Heart right ventricle (tissue), 16 donors: ENCODE measurements around the gene CHEK2. TPM values are rescaled to one million over a fixed set of nuclear protein-coding genes. Genes with fewer than 3 reads are reported as not detected.
A peak's percentile ranks its signal among the peaks of the same experiment; 100 is the strongest.

Experiments
- ATAC-seq, 8 donors: fragments of 200-7000 bp; cut with Tn5 transposase; one replicate each; pipeline ENCODE4 v1.9.1; 2020; ENCODE audit warnings: mild to moderate bottlenecking in 8 of 8, moderate library complexity in 8 of 8, moderate number of reproducible peaks in 1 of 8
- DNase-seq, 2 donors: peaks; one replicate each; pipeline ENCODE4 v3.0.0-alpha.2; 2020
- H3K27ac ChIP-seq, 10 donors: fragments of 200-600 bp; sonication (generic) in 2 of 10; one replicate each; pipeline versions ENCODE4 v1.5.0 to v1.8.0; 2020 to 2022; ENCODE audit warnings: mild to moderate bottlenecking in 3 of 10
- H3K27me3 ChIP-seq, 7 donors: fragments of 200-600 bp; one replicate each; pipeline ENCODE4 v1.8.0; 2021 to 2022; ENCODE audit warnings: mild to moderate bottlenecking in 2 of 7
- H3K36me3 ChIP-seq, 9 donors: fragments of 200-600 bp; sonication (generic) in 1 of 9; one replicate each; pipeline versions ENCODE4 v1.5.0 to v1.8.0; 2020 to 2022; ENCODE audit warnings: mild to moderate bottlenecking in 2 of 9
- H3K4me1 ChIP-seq, 9 donors: fragments of 200-600 bp; sonication (generic) in 1 of 9; one replicate each; pipeline versions ENCODE4 v1.5.0 to v1.8.0; 2020 to 2022; ENCODE audit warnings: mild to moderate bottlenecking in 4 of 9
- H3K4me3 ChIP-seq, 10 donors: fragments of 200-600 bp; sonication (generic) in 2 of 10; one replicate each; pipeline versions ENCODE4 v1.5.0 to v1.8.0; 2020 to 2022; ENCODE audit warnings: mild to moderate bottlenecking in 7 of 10, moderate library complexity in 2 of 10
- H3K9me3 ChIP-seq, 11 donors: fragments of 200-600 bp in 10 of 11; sonication (generic) in 2 of 11; one replicate each; pipeline versions ENCODE4 v1.5.0 to v1.8.0; 2013 to 2022; ENCODE audit warnings: mild to moderate bottlenecking in 2 of 11, control low read depth in 1 of 11, moderate library complexity in 1 of 11
- CTCF ChIP-seq, 9 donors: fragments of 200-600 bp; sonication (generic) in 2 of 9; IDR thresholded peaks; one replicate each; pipeline versions ENCODE4 v1.5.0 to v1.8.0; 2021 to 2022; ENCODE audit warnings: antibody characterized with exemption in 9 of 9, mild to moderate bottlenecking in 5 of 9, moderate library complexity in 1 of 9
- WGBS, 2 donors: extraction: QIAGEN DNeasy Blood & Tissue Kit; methylation state at CpG; one replicate each; pipeline ENCODE4 v1.1.7; 2013; ENCODE audit warnings: inconsistent platforms in 1 of 2; 5-methylcytosine and 5-hydroxymethylcytosine counted together
- intact Hi-C, 10 donors: fragments of 100-400 bp; cut with DNase I; formaldehyde crosslinking; loops; one replicate each; pipeline versions ENCODE4 v1.11.1 to v1.14.2; 2022
- long read RNA-seq, 3 donors: library from polyadenylated mRNA; unstranded; transcript quantifications; one replicate each; pipeline ENCODE4 v2.0.0, GENCODE V29; 2020 to 2021
- polyA plus RNA-seq, 2 donors: library from polyadenylated mRNA; stranded (reverse); fragments of 200-250 nt; gene quantifications; one replicate each; pipeline ENCODE4 v1.2.3, GENCODE V29; 2013
- total RNA-seq, 10 donors: library from RNA; stranded (reverse); fragmentation: NEBNext Ultra II Directional in 3 of 10; extraction: Animal tissue kit (Norgen Biotek cat#: 25700) in 3 of 10; gene quantifications; one replicate each; pipeline versions ENCODE4 v1.2.1 to v1.2.4, GENCODE V29; 2021 to 2023
- donor health status: Arrhythmogenic right ventricular cardiomyopathy.
- donor health status: ischemic (EF 13 %, LVEDD 7.1; RV severe dilation, severe dysfunction).
- donor health status: healthy with polysubstance abuse.
- donor health status: DM: no; HTN: yes; CAD: no.
- donor health status: DM: no; HTN: no; CAD: no.
- donor health status: ischemic (EF 25% LVEDD 6.9; RV normal size, moderate dysfunction).
- donor health status: ischemic (EF 25% LVEDD 5.7; RV mildly dilated, moderate dysfunction).
- donor health status: healthy.
- donor health status: DM: yes; HTN: yes; CAD: no.
- donor health status: Ischemic cardiomyopathy.
- donor health status: ischemic (EF 35%, LVEDD 5.7; RV mildly dilated, moderate dysfunction).
- donor health status: nonischemic (EF 11% LVEDD 7.7; RV severe dilation, severe dysfunction).
- donor health status: DM: yes; HTN: yes; CAD: no.
- donor health status: PGD.
- donor health status: ischemic (EF 29% LVEDD 5.4; RV normal size, mild dysfunction).
- donor health status: nonischemic (EF 23%, LVEDD 6.1; RV moderate dilation, normal function).

CHEK2 gene
- 1 to 10 TPM in 7 of 10 donors, under 1 TPM in 3; 0.74 to 8.0 (median 1.6) TPM for total RNA-seq
- 1 to 10 TPM; 2.8 to 6.1 TPM for polyA plus RNA-seq
- long read RNA-seq, donor 1, partial matches to known transcripts = 1 of 3 reads
- long read RNA-seq, donor 1, other reads (novel, unspliced or antisense) = 0 of 3 reads
- long read RNA-seq, donor 2, partial matches to known transcripts = 0 of 1 reads
- long read RNA-seq, donor 2, other reads (novel, unspliced or antisense) = 1 of 1 reads
- long read RNA-seq, donor 3, partial matches to known transcripts = 0 of 2 reads
- long read RNA-seq, donor 3, other reads (novel, unspliced or antisense) = 1 of 2 reads

- H3K27me3 ChIP-seq = no peaks in the 10 kb centered on the region
- H3K4me1 ChIP-seq = peaks cover 3 to 22% (median 14%) of the 10 kb centered on the region in 9 donors
- ATAC-seq = peak; percentile 98 to 99 (median 99)
- TF ChIP-seq CTCF (IDR thresholded peaks at IDR 0.05) = peak in 3 of 9 donors; percentile 5 to 32 (median 20)
- peak within 1 kb of the TSS; percentile 69 to 100 (median 80) for H3K4me3 ChIP-seq
- H3K27ac ChIP-seq = peak within 1 kb of the TSS; percentile 91 to 100 (median 98)
- no peaks in the 10 kb centered on the region for H3K9me3 ChIP-seq
- peak; percentile 97 to 99 for DNase-seq
- WGBS, 2 donors = 1% methylated on average over 54 of the region's 54 CpGs
- intact Hi-C loops = loop anchor here in 4 of 10 donors (1.0 to 10.0 kb wide), 5 partner anchors 31 to 137 kb away; partner anchors contain the start of genes CCDC117 (in 2 of the 4), TTC28 (in 1 of the 4) and XBP1 (in 1 of the 4)
- peaks cover 0 to 40% (median 26%) of the 10 kb centered on the region in 9 donors for H3K36me3 ChIP-seq
Measured at GRCh38 chr22:28741785-28742561, at the start of gene CHEK2, which contains the start of gene HSCB. TSS of gene CHEK2 (minus strand) at chr22:28741820. CDS start at chr22:28734721, 7,099 bp downstream. TSS of gene HSCB (plus strand) at chr22:28742039. CDS start at chr22:28742096, 57 bp downstream.

DNA sequence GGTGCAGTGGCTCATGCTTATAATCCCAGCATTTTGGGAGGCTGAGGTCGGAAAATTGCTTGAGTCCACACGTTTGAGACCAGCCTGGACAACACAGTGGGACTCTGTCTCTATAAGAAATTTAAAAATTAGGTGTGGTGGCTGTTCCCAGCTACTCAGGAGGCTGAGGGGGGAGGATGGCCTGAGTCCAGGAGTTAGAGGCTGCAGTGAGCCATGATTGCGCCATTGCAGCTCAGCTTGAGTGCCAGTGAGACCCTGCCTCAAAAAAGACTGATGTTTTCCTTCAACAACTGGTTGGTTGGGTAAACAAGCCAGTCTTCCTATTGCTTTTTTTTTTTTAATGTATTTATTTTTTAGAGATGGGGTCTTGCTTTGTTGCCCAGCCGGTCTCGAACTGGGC lies 49.5 kb upstream of the CHEK2 start:
- Histone ChIP-seq H3K4me1 (peaks cover 3 to 46% (median 17%) of the 10 kb centered on the region in 9 donors), H3K27ac (peak overlapping the region in 2 of 10 donors; percentile 11 to 14), H3K27me3 (no peaks in the 10 kb centered on the region), H3K4me3 (no peak overlapping the region), H3K9me3 (no peaks in the 10 kb centered on the region), H3K36me3 (peaks cover 0 to 86% (median 43%) of the 10 kb centered on the region in 9 donors)
- intact Hi-C loops = loop anchor here in 1 of 10 donors (5.0 kb wide), 1 partner anchor 36 kb away; no protein-coding TSS in a partner anchor
- no peak for TF ChIP-seq CTCF (IDR thresholded peaks at IDR 0.05)
- 95 to 99% methylated on average over 5 of the region's 5 CpGs for WGBS, 2 donors
- DNase-seq (no peak), ATAC-seq (no peak)

- no peak for DNase-seq
- Histone ChIP-seq H3K9me3 (no peaks in the 10 kb centered on the region), H3K4me3 (no peak overlapping the region), H3K36me3 (peaks cover 0 to 86% (median 48%) of the 10 kb centered on the region in 9 donors), H3K4me1 (peaks cover 0 to 22% (median 0%) of the 10 kb centered on the region in 9 donors), H3K27me3 (no peaks in the 10 kb centered on the region), H3K27ac (no peak overlapping the region)
- intact Hi-C loops = no loop called here
- no peak for ATAC-seq
- 58 to 71% methylated on average over 3 of the region's 3 CpGs for WGBS, 2 donors
- no peak for TF ChIP-seq CTCF (IDR thresholded peaks at IDR 0.05)
Measured at GRCh38 chr22:28788601-28789000, 47.0 kb upstream of the CHEK2 start.
